GM12801 (cell line): ENCODE results near the gene EIF3I.

Source experiments
- CTCF ChIP-seq: IDR thresholded peaks from one replicate; pipeline ENCODE4 v1.5.1; 2011; ENCODE audit warnings: control low read depth; ENCODE audit not compliant: insufficient read length; ENCODE audit errors: extremely low read depth

EIF3I gene

GRCh38 chr1:32223683-32224082 lies 1.5 kb downstream of the EIF3I start:
- TF ChIP-seq CTCF = no peak

- no peak for TF ChIP-seq CTCF
Observed at GRCh38 chr1:32224285-32224684, 2.1 kb downstream of the EIF3I start.

GRCh38 chr1:32228771-32229170 lies 6.6 kb downstream of the EIF3I start:
- TF ChIP-seq CTCF = no peak

GRCh38 chr1:32231843-32232432 lies 9.7 kb downstream of the EIF3I start:
- no peak for TF ChIP-seq CTCF

- TF ChIP-seq CTCF = no peak
Observed at GRCh38 chr1:32232558-32233304, 10.5 kb downstream of the EIF3I start.

- TF ChIP-seq CTCF = no peak
Observed at GRCh38 chr1:32234792-32235191, 12.6 kb downstream of the EIF3I start.

GRCh38 chr1:32239337-32239736 lies 17.1 kb downstream of the EIF3I start:
- TF ChIP-seq CTCF = no peak
